Measurements from ENCODE around the gene ME3. TPM values are rescaled to one million over a fixed set of nuclear protein-coding genes. Genes with fewer than 3 reads are reported as not detected.

The ME3 gene
- total and polyA plus RNA-seq, 4 donors, result 1.4 to 7.2 (median 2.3) TPM

DNA sequence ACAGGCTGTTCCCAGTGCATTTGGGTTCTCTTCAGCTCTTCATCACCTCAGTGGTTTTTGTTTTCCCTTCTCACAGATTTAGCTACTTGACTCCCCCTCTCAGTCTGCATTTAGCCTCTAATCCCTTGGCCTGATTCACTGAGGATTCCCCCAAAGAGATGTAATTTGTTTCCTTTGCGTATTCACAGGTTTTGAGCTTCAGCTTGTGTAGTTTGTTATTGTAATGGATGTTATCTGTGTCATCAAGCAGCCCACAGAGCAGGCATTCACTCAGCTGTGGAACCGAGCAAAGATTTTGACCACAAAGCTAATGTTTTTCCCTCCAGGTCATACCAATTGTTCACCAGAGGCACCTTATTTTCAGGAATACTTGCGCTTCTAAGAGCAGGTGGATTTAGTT, 6.4 kb upstream of the ME3 start:
- no peak overlapping the region for H3K9ac ChIP-seq (ENCODE audit: low read depth in 1 of 2, low read length in 2 of 2)
- H3K27ac ChIP-seq (ENCODE audit: low read depth in 1 of 2, low read length in 2 of 2), result no peak overlapping the region
- no peak for TF ChIP-seq HNF4A (conservative IDR thresholded peaks at IDR 0.05)
- TF ChIP-seq SP1 (IDR thresholded peaks at IDR 0.05), result no peak
- TF ChIP-seq ZBTB33 (IDR thresholded peaks at IDR 0.05), result no peak
- TF ChIP-seq FOXA1 (IDR thresholded peaks at IDR 0.05), result no peak
- TF ChIP-seq FOXA2 (IDR thresholded peaks at IDR 0.05), result no peak
- TF ChIP-seq HNF4G (IDR thresholded peaks at IDR 0.05), result no peak
- TF ChIP-seq RAD21 (IDR thresholded peaks at IDR 0.05), result no peak
- TF ChIP-seq, protein P1, sequence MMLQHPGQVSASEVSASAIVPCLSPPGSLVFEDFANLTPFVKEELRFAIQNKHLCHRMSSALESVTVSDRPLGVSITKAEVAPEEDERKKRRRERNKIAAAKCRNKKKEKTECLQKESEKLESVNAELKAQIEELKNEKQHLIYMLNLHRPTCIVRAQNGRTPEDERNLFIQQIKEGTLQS (IDR thresholded peaks at IDR 0.05), result no peak
- no peak for TF ChIP-seq MAX (IDR thresholded peaks at IDR 0.05)
- TF ChIP-seq, protein P2, sequence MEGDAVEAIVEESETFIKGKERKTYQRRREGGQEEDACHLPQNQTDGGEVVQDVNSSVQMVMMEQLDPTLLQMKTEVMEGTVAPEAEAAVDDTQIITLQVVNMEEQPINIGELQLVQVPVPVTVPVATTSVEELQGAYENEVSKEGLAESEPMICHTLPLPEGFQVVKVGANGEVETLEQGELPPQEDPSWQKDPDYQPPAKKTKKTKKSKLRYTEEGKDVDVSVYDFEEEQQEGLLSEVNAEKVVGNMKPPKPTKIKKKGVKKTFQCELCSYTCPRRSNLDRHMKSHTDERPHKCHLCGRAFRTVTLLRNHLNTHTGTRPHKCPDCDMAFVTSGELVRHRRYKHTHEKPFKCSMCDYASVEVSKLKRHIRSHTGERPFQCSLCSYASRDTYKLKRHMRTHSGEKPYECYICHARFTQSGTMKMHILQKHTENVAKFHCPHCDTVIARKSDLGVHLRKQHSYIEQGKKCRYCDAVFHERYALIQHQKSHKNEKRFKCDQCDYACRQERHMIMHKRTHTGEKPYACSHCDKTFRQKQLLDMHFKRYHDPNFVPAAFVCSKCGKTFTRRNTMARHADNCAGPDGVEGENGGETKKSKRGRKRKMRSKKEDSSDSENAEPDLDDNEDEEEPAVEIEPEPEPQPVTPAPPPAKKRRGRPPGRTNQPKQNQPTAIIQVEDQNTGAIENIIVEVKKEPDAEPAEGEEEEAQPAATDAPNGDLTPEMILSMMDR (IDR thresholded peaks at IDR 0.05; ENCODE audit: low read depth, low read length, missing input control), result no peak
- TF ChIP-seq, protein P3, sequence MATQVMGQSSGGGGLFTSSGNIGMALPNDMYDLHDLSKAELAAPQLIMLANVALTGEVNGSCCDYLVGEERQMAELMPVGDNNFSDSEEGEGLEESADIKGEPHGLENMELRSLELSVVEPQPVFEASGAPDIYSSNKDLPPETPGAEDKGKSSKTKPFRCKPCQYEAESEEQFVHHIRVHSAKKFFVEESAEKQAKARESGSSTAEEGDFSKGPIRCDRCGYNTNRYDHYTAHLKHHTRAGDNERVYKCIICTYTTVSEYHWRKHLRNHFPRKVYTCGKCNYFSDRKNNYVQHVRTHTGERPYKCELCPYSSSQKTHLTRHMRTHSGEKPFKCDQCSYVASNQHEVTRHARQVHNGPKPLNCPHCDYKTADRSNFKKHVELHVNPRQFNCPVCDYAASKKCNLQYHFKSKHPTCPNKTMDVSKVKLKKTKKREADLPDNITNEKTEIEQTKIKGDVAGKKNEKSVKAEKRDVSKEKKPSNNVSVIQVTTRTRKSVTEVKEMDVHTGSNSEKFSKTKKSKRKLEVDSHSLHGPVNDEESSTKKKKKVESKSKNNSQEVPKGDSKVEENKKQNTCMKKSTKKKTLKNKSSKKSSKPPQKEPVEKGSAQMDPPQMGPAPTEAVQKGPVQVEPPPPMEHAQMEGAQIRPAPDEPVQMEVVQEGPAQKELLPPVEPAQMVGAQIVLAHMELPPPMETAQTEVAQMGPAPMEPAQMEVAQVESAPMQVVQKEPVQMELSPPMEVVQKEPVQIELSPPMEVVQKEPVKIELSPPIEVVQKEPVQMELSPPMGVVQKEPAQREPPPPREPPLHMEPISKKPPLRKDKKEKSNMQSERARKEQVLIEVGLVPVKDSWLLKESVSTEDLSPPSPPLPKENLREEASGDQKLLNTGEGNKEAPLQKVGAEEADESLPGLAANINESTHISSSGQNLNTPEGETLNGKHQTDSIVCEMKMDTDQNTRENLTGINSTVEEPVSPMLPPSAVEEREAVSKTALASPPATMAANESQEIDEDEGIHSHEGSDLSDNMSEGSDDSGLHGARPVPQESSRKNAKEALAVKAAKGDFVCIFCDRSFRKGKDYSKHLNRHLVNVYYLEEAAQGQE (IDR thresholded peaks at IDR 0.05), result no peak
- no peak for TF ChIP-seq EGR1 (IDR thresholded peaks at IDR 0.05; ENCODE audit: low read depth in 2 of 2)
- no peak for TF ChIP-seq YY1 (IDR thresholded peaks at IDR 0.05)
- no peak for TF ChIP-seq GABPA (IDR thresholded peaks at IDR 0.05 in 1 of 2, conservative IDR thresholded peaks at IDR 0.05 in 1 of 2)
- H3K9me3 ChIP-seq (ENCODE audit: control insufficient read depth in 4 of 4, low read length in 3 of 4), result no peaks in the 10 kb centered on the region
- no peak overlapping the region for H3K4me3 ChIP-seq (ENCODE audit: low read depth in 1 of 3, low read length in 3 of 3)
- WGBS, result 95% methylated on average over 3 of the region's 3 CpGs
- no peaks in the 10 kb centered on the region for H3K27me3 ChIP-seq (ENCODE audit: control insufficient read depth in 4 of 4, insufficient read depth in 4 of 4, low read length in 3 of 4)
- no peak for DNase-seq (ENCODE audit: low spot score)
- peaks cover 0 to 4% (median 3%) of the 10 kb centered on the region in 4 donors for H3K4me1 ChIP-seq (ENCODE audit: control insufficient read depth in 4 of 4, insufficient read depth in 4 of 4, low read length in 3 of 4)
- H3K36me3 ChIP-seq (ENCODE audit: control insufficient read depth in 4 of 4, insufficient read depth in 3 of 4, low read depth in 1 of 4, low read length in 3 of 4), result no peaks in the 10 kb centered on the region

- H3K27me3 ChIP-seq (ENCODE audit: control insufficient read depth in 4 of 4, insufficient read depth in 4 of 4, low read length in 3 of 4), result no peaks in the 10 kb centered on the region
- H3K4me1 ChIP-seq (ENCODE audit: control insufficient read depth in 4 of 4, insufficient read depth in 4 of 4, low read length in 3 of 4), result peaks cover 0 to 8% (median 5%) of the 10 kb centered on the region in 4 donors
- TF ChIP-seq MAX (IDR thresholded peaks at IDR 0.05), result no peak
- no peak for TF ChIP-seq HNF4G (IDR thresholded peaks at IDR 0.05)
- TF ChIP-seq YY1 (IDR thresholded peaks at IDR 0.05), result no peak
- TF ChIP-seq NR2F2 (IDR thresholded peaks at IDR 0.05), result no peak
- TF ChIP-seq ZBTB33 (IDR thresholded peaks at IDR 0.05), result no peak
- no peak for TF ChIP-seq FOXA1 (IDR thresholded peaks at IDR 0.05)
- TF ChIP-seq, protein P2 (IDR thresholded peaks at IDR 0.05; ENCODE audit: low read depth, low read length, missing input control), result no peak
- no peak for TF ChIP-seq TAF1 (conservative IDR thresholded peaks at IDR 0.05)
- TF ChIP-seq JUND (IDR thresholded peaks at IDR 0.05), result no peak
- TF ChIP-seq RXRA (IDR thresholded peaks at IDR 0.05), result no peak
- TF ChIP-seq SP1 (IDR thresholded peaks at IDR 0.05), result no peak
- no peak for TF ChIP-seq GABPA (IDR thresholded peaks at IDR 0.05 in 1 of 2, conservative IDR thresholded peaks at IDR 0.05 in 1 of 2)
- no peak for TF ChIP-seq RAD21 (IDR thresholded peaks at IDR 0.05)
- no peak for TF ChIP-seq HNF4A (conservative IDR thresholded peaks at IDR 0.05)
- H3K9me3 ChIP-seq (ENCODE audit: control insufficient read depth in 4 of 4, low read length in 3 of 4), result no peaks in the 10 kb centered on the region
- WGBS, result 61% methylated on average over 3 of the region's 3 CpGs
- H3K36me3 ChIP-seq (ENCODE audit: control insufficient read depth in 4 of 4, insufficient read depth in 3 of 4, low read depth in 1 of 4, low read length in 3 of 4), result no peaks in the 10 kb centered on the region
- no peak for DNase-seq (ENCODE audit: low spot score)
- no peak overlapping the region for H3K9ac ChIP-seq (ENCODE audit: low read depth in 1 of 2, low read length in 2 of 2)
- no peak overlapping the region for H3K4me3 ChIP-seq (ENCODE audit: low read depth in 1 of 3, low read length in 3 of 3)
- H3K27ac ChIP-seq (ENCODE audit: low read depth in 1 of 2, low read length in 2 of 2), result no peak overlapping the region
Measured at GRCh38 chr11:86678296-86678695, 5.9 kb upstream of the ME3 start.

Measured in liver (tissue), 9 donors.